Transverse colon (tissue), 4 donors: Measurements from ENCODE around the gene NAP1L4. TPM values are rescaled to one million over a fixed set of nuclear protein-coding genes. Genes with fewer than 3 reads are reported as not detected.

Experiments
- DNase-seq: peaks from one replicate; pipeline ENCODE4 v3.0.0-alpha.2; 2019
- H3K27ac ChIP-seq, 4 donors: fragments of 200-600 bp; sonication (generic); 2 replicates each; pipeline ENCODE4 v1.5.1; 2016 to 2018; ENCODE audit warnings: inconsistent platforms in 4 of 4
- H3K27me3 ChIP-seq: fragments of 200-600 bp; sonication (generic); 2 replicates; pipeline ENCODE4 v1.5.1; 2017; ENCODE audit warnings: inconsistent platforms
- H3K36me3 ChIP-seq, 4 donors: fragments of 200-600 bp; sonication (generic); 2 replicates each; pipeline ENCODE4 v1.5.1; 2017 to 2019; ENCODE audit warnings: inconsistent platforms in 4 of 4
- H3K4me1 ChIP-seq, 4 donors: fragments of 200-600 bp; sonication (generic); 2 replicates each; pipeline ENCODE4 v1.5.1; 2017 to 2020; ENCODE audit warnings: inconsistent platforms in 4 of 4
- H3K4me3 ChIP-seq, 4 donors: fragments of 200-600 bp; sonication (generic); 1 replicate in 1 of 4; 2 replicates in 3 of 4; pipeline versions ENCODE4 v1.5.1 to v1.6.1; 2017 to 2019; ENCODE audit warnings: inconsistent platforms in 4 of 4
- H3K9me3 ChIP-seq, 2 donors: fragments of 200-600 bp; sonication (generic); 2 replicates each; pipeline ENCODE4 v1.5.1; 2017 to 2019; ENCODE audit warnings: inconsistent platforms in 2 of 2
- EP300 ChIP-seq: sonication (generic); formaldehyde crosslinking; IDR thresholded peaks from one replicate; pipeline ENCODE4 v1.6.1; 2017; ENCODE audit warnings: antibody characterized with exemption, low read depth
- POLR2A ChIP-seq: fragments of 450-650 bp; IDR thresholded peaks from one replicate; pipeline ENCODE4 v1.6.1; 2016; ENCODE audit warnings: antibody characterized with exemption, mild to moderate bottlenecking, moderate library complexity
- POLR2AphosphoS5 ChIP-seq, 3 donors: sonication (generic); formaldehyde crosslinking; IDR thresholded peaks; one replicate each; pipeline ENCODE4 v1.6.1; 2016; ENCODE audit warnings: antibody characterized with exemption in 3 of 3
- WGBS, 2 donors: methylation state at CpG; one replicate each; pipeline ENCODE4 v1.1.5; 2018; ENCODE audit warnings: low coverage in 1 of 2; 5-methylcytosine and 5-hydroxymethylcytosine counted together
- in situ Hi-C, 4 donors: fragments of 200-750 bp; cut with MboI; loops; one replicate each; pipeline versions ENCODE4 v1.15.0 to v1.15.1; 2017; ENCODE audit warnings: low sequenced_read_pairs in 3 of 4, low pct_ligation_motif_present in 1 of 4, low pct_unique_long_range_greater_than_20kb in 1 of 4
- intact Hi-C: fragments of 100-400 bp; cut with DNase I; formaldehyde crosslinking; loops from one replicate; pipeline ENCODE4 v1.15.1; 2023; ENCODE audit warnings: low total_unique reads
- total RNA-seq, 4 donors: library from RNA; depleted of rRNA; stranded (reverse); fragments of >200 nt; gene quantifications; one replicate each; pipeline ENCODE4 v1.1.0, GENCODE V29; 2016
- TF ChIP-seq, protein P1 (sequence below), 5 experiments: fragments of 200-600 bp in 3 of 5; fragments of 450-650 bp in 2 of 5; sonication (generic) in 3 of 5; IDR thresholded peaks; 1 replicate in 2 of 5; 2 replicates in 3 of 5; pipeline ENCODE4 v1.5.1; 2016 to 2017; ENCODE audit warnings: antibody characterized with exemption in 5 of 5, inconsistent platforms in 3 of 5, mild to moderate bottlenecking in 2 of 5, moderate library complexity in 1 of 5

The NAP1L4 gene
- total RNA-seq, 4 donors from 2014 or later = 63.6 to 140 (median 111) TPM

DNA sequence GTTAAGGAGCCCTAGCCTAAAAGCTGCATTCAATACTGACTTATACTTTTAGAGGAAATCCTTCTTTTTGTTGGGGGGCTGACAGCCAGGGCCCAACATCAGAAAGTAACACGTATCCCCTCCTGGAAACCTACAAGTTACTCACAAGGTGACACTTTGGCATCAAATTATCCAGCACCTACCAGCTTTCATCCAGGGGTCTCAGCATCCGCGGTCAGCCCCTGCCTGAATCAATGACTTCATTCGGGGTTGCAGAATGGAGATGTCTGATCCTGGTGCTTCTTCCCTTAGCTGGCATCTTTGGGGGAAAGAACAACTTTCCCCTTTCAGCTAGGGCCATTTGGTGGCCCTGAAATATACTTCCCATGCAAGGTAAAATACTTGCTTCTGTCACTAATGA, 5.3 kb upstream of the NAP1L4 start:
- intact Hi-C loops (no loop called here), in situ Hi-C loops (loop anchor here in 1 of 4 donors (10.0 kb wide), 1 partner anchor 57 kb away; the partner anchor contains the start of gene CARS1)
- DNase-seq = no peak
- H3K27ac ChIP-seq = peak overlapping the region in 2 of 4 donors; percentile 59 to 64
- H3K36me3 ChIP-seq = peaks cover 0 to 8% (median 2%) of the 10 kb centered on the region in 4 donors
- no peak for TF ChIP-seq EP300
- no peak for TF ChIP-seq POLR2AphosphoS5 (IDR thresholded peaks at IDR 0.05)
- no peak for TF ChIP-seq POLR2A
- TF ChIP-seq, protein P1, sequence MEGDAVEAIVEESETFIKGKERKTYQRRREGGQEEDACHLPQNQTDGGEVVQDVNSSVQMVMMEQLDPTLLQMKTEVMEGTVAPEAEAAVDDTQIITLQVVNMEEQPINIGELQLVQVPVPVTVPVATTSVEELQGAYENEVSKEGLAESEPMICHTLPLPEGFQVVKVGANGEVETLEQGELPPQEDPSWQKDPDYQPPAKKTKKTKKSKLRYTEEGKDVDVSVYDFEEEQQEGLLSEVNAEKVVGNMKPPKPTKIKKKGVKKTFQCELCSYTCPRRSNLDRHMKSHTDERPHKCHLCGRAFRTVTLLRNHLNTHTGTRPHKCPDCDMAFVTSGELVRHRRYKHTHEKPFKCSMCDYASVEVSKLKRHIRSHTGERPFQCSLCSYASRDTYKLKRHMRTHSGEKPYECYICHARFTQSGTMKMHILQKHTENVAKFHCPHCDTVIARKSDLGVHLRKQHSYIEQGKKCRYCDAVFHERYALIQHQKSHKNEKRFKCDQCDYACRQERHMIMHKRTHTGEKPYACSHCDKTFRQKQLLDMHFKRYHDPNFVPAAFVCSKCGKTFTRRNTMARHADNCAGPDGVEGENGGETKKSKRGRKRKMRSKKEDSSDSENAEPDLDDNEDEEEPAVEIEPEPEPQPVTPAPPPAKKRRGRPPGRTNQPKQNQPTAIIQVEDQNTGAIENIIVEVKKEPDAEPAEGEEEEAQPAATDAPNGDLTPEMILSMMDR (IDR thresholded peaks at IDR 0.05) = no peak
- WGBS, 2 donors = 86 to 94% methylated on average over 1 to 4 of the region's 4 CpGs
- no peak overlapping the region for H3K4me3 ChIP-seq
- H3K9me3 ChIP-seq = no peaks in the 10 kb centered on the region
- no peaks in the 10 kb centered on the region for H3K27me3 ChIP-seq
- H3K4me1 ChIP-seq = peaks cover 0 to 37% (median 9%) of the 10 kb centered on the region in 4 donors

DNA sequence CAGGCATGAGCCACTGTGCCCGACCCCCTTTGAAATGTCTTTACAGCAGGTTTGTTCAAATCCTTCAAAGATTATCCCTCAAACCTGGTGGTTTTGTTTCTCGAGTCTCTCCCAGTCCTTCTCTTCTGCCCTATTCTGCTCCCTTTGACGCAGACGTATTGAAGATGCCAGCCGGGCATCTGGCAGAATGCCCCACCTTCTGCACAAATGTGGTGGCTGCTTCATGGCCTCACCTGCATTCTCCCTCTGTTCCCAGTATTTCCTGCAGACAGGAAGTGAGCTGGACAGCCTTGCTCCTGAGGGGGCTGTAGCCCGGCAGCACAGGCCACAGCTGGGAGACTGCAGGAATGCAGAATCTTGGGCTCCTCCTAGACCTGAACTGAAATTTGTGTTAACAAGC, 4.8 kb upstream of the NAP1L4 start:
- no peak for DNase-seq
- 80 to 85% methylated on average over 4 to 6 of the region's 6 CpGs for WGBS, 2 donors
- in situ Hi-C loops (loop anchor here in 1 of 4 donors (10.0 kb wide), 1 partner anchor 58 kb away; the partner anchor contains the start of gene CARS1), intact Hi-C loops (no loop called here)
- Histone ChIP-seq H3K4me1 (peaks cover 0 to 37% (median 8%) of the 10 kb centered on the region in 4 donors), H3K36me3 (peaks cover 0 to 4% (median under 1%) of the 10 kb centered on the region in 4 donors), H3K27ac (peak overlapping the region in 1 of 4 donors; percentile 64), H3K27me3 (no peaks in the 10 kb centered on the region), H3K9me3 (no peaks in the 10 kb centered on the region), H3K4me3 (no peak overlapping the region)
- no peak for TF ChIP-seq POLR2AphosphoS5 (IDR thresholded peaks at IDR 0.05)
- TF ChIP-seq EP300 = no peak
- TF ChIP-seq POLR2A = no peak
- TF ChIP-seq, protein P1 (IDR thresholded peaks at IDR 0.05) = no peak

DNA sequence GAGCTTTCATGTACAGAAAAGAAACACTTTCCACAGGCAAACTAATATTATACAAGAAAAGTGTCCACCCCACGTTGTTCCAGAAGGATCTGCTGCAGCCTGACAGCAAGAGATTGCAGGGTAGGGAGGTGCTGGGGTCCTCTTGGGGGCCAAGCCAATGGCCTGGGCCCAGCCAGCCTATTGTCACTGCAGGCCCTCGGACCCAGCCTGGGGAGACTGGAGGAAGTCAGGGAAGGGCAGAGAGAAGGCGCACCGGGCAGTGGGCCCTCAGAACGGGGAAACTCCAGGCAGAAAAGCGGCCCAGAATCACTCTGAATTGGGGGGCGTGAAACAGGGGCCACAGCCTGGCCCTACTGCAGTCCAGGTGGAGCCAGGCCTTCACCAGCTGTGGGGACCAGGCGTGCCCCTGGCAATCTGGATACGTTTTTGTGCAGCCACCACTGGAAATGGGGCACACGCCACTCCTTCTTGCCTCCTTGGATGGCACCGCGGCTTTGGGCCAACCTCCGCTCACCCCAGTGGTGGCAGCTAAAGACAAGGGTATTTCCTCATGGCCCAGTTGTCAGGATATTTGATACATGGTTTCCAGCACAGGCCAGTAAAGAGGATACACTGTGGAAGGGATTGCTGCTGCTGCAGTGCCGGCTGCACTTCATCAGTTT, 3.9 kb upstream of the NAP1L4 start:
- no peak for DNase-seq
- in situ Hi-C loops = loop anchor here in 1 of 4 donors (10.0 kb wide), 1 partner anchor 59 kb away; the partner anchor contains the start of gene CARS1

DNA sequence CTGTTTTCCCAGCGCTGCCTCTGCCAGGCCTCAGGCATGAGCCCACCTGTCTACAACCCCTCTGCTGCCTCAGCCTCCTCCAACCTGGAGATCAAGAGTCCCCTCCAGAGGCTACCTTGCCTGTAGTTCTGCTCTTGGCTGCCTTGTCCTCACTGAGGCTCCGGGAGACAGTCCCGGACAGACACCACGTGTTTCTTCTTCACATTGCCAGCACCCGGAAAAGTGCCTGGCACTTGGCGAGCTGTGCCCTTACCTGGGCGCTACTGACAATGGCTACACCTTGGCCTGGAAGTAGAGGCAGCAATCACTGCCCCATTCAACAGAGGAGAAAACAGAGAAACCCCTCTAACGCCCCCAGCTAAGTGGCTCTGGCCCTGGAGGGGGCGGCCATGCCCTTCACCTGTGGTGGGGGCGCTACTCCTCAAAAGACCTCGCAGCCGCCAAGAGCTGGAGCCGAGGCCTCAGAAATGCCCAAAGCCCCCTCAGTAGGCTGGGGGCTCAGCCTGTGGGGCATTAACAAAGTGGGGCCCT, 3.0 kb upstream of the NAP1L4 start:
- 80 to 92% methylated on average over 2 to 13 of the region's 13 CpGs for WGBS, 2 donors
- TF ChIP-seq POLR2AphosphoS5 (IDR thresholded peaks at IDR 0.05) (no peak), EP300 (no peak), POLR2A (no peak)
- TF ChIP-seq, protein P1 (IDR thresholded peaks at IDR 0.05) = no peak
- DNase-seq = no peak
- in situ Hi-C loops = loop anchor here in 1 of 4 donors (10.0 kb wide), 1 partner anchor 60 kb away; the partner anchor contains the start of gene CARS1
- H3K4me1 ChIP-seq = peaks cover 4 to 34% (median 12%) of the 10 kb centered on the region in 4 donors
- no peaks in the 10 kb centered on the region for H3K36me3 ChIP-seq
- H3K4me3 ChIP-seq = no peak overlapping the region
- intact Hi-C loops = no loop called here
- no peaks in the 10 kb centered on the region for H3K9me3 ChIP-seq
- no peak overlapping the region for H3K27ac ChIP-seq
- no peaks in the 10 kb centered on the region for H3K27me3 ChIP-seq

More for the DNA sequence above, 3.9 kb upstream of the NAP1L4 start:
- H3K4me3 ChIP-seq = no peak overlapping the region
- WGBS, 2 donors = 83 to 87% methylated on average over 1 to 14 of the region's 14 CpGs
- H3K4me1 ChIP-seq = peaks cover 0 to 32% (median 7%) of the 10 kb centered on the region in 4 donors
- H3K27me3 ChIP-seq = no peaks in the 10 kb centered on the region
- intact Hi-C loops = no loop called here
- H3K9me3 ChIP-seq = no peaks in the 10 kb centered on the region
- H3K27ac ChIP-seq = no peak overlapping the region
- H3K36me3 ChIP-seq = no peaks in the 10 kb centered on the region
- TF ChIP-seq, protein P1 (IDR thresholded peaks at IDR 0.05) = no peak
- no peak for TF ChIP-seq POLR2A
- TF ChIP-seq POLR2AphosphoS5 (IDR thresholded peaks at IDR 0.05) = no peak
- no peak for TF ChIP-seq EP300
